ENCODE data around the gene MTX2. TPM values are rescaled to one million over a fixed set of nuclear protein-coding genes. Genes with fewer than 3 reads are reported as not detected.
"Not testable (repeated sequence)": the region's sequence is repeated elsewhere in the genome, so short reads cannot be mapped to it uniquely, and the experiment has no call there.

Gene MTX2
- total RNA-seq, 1 experiment from 2014 or later, result 106 TPM

GRCh38 chr2:176291809-176292283 lies 22.6 kb downstream of the MTX2 start:
- Histone ChIP-seq H4K20me1 (ENCODE audit: insufficient read depth, low read depth, low read length) (no peaks in the 10 kb centered on the region), H3K4me2 (ENCODE audit: low read depth, low read length, poor library complexity, severe bottlenecking) (no peak overlapping the region), H3K79me2 (ENCODE audit: low read length) (peaks cover 100% of the 10 kb centered on the region), H3K9ac (ENCODE audit: low read length) (no peak overlapping the region), H2AFZ (ENCODE audit: low read length) (no peak overlapping the region), H3K9me2 (replicated peaks; ENCODE audit: insufficient read depth, low read length) (no peaks in the 10 kb centered on the region), H3K9me3 (ENCODE audit: low read length) (no peaks in the 10 kb centered on the region), H3K27me3 (ENCODE audit: low read length) (no peaks in the 10 kb centered on the region), H3K4me1 (ENCODE audit: low read length) (peaks cover 60% of the 10 kb centered on the region), H3K27ac (ENCODE audit: low read length) (no peak overlapping the region), H3K4me3 (ENCODE audit: low read length) (no peak overlapping the region), H3K36me3 (ENCODE audit: insufficient read depth, low read length) (peaks cover 13% of the 10 kb centered on the region; the same call in 1 of the 2 replicates)
- DNase-seq, result no peak

GRCh38 chr2:176292608-176293007 lies 23.4 kb downstream of the MTX2 start:
- Histone ChIP-seq H3K79me2 (ENCODE audit: low read length) (peaks cover 98% of the 10 kb centered on the region), H3K9ac (ENCODE audit: low read length) (no peak overlapping the region), H3K36me3 (ENCODE audit: insufficient read depth, low read length) (peaks cover 14% of the 10 kb centered on the region; the same call in 1 of the 2 replicates), H2AFZ (ENCODE audit: low read length) (no peak overlapping the region), H3K4me1 (ENCODE audit: low read length) (peaks cover 56% of the 10 kb centered on the region), H4K20me1 (ENCODE audit: insufficient read depth, low read depth, low read length) (no peaks in the 10 kb centered on the region), H3K27me3 (ENCODE audit: low read length) (no peaks in the 10 kb centered on the region), H3K4me3 (ENCODE audit: low read length) (no peak overlapping the region), H3K9me2 (replicated peaks; ENCODE audit: insufficient read depth, low read length) (no peaks in the 10 kb centered on the region), H3K4me2 (ENCODE audit: low read depth, low read length, poor library complexity, severe bottlenecking) (no peak overlapping the region), H3K27ac (ENCODE audit: low read length) (no peak overlapping the region), H3K9me3 (ENCODE audit: low read length) (no peaks in the 10 kb centered on the region)
- no peak for DNase-seq

- H3K9me2 ChIP-seq (replicated peaks; ENCODE audit: insufficient read depth, low read length), result no peaks in the 10 kb centered on the region
- H3K79me2 ChIP-seq (ENCODE audit: low read length), result peaks cover 95% of the 10 kb centered on the region
- H3K4me3 ChIP-seq (ENCODE audit: low read length), result no peak overlapping the region
- H3K27me3 ChIP-seq (ENCODE audit: low read length), result no peaks in the 10 kb centered on the region
- H3K9me3 ChIP-seq (ENCODE audit: low read length), result no peaks in the 10 kb centered on the region
- no peak overlapping the region for H3K9ac ChIP-seq (ENCODE audit: low read length)
- peaks cover 10% of the 10 kb centered on the region; the same call in 1 of the 2 replicates for H3K36me3 ChIP-seq (ENCODE audit: insufficient read depth, low read length)
- H4K20me1 ChIP-seq (ENCODE audit: insufficient read depth, low read depth, low read length), result no peaks in the 10 kb centered on the region
- no peak overlapping the region for H2AFZ ChIP-seq (ENCODE audit: low read length)
- H3K4me1 ChIP-seq (ENCODE audit: low read length), result peaks cover 48% of the 10 kb centered on the region
- no peak for DNase-seq
- no peak overlapping the region for H3K4me2 ChIP-seq (ENCODE audit: low read depth, low read length, poor library complexity, severe bottlenecking)
- no peak overlapping the region for H3K27ac ChIP-seq (ENCODE audit: low read length)
Observed at GRCh38 chr2:176293334-176293733, 24.1 kb downstream of the MTX2 start.

GRCh38 chr2:176297067-176297466 lies 27.8 kb downstream of the MTX2 start:
- no peaks in the 10 kb centered on the region for H3K9me2 ChIP-seq (replicated peaks; ENCODE audit: insufficient read depth, low read length)
- no peaks in the 10 kb centered on the region for H3K27me3 ChIP-seq (ENCODE audit: low read length)
- no peak overlapping the region for H2AFZ ChIP-seq (ENCODE audit: low read length)
- H3K4me2 ChIP-seq (ENCODE audit: low read depth, low read length, poor library complexity, severe bottlenecking), result no peak overlapping the region
- H4K20me1 ChIP-seq (ENCODE audit: insufficient read depth, low read depth, low read length), result no peaks in the 10 kb centered on the region
- no peak overlapping the region for H3K27ac ChIP-seq (ENCODE audit: low read length)
- peaks cover 24% of the 10 kb centered on the region; the same call in 1 of the 2 replicates for H3K36me3 ChIP-seq (ENCODE audit: insufficient read depth, low read length)
- H3K4me1 ChIP-seq (ENCODE audit: low read length), result peaks cover 17% of the 10 kb centered on the region
- no peaks in the 10 kb centered on the region for H3K9me3 ChIP-seq (ENCODE audit: low read length)
- DNase-seq, result no peak
- H3K79me2 ChIP-seq (ENCODE audit: low read length), result peaks cover 92% of the 10 kb centered on the region
- no peak overlapping the region for H3K9ac ChIP-seq (ENCODE audit: low read length)
- no peak overlapping the region for H3K4me3 ChIP-seq (ENCODE audit: low read length)

GRCh38 chr2:176297737-176298136 lies 28.5 kb downstream of the MTX2 start:
- H3K27ac ChIP-seq (ENCODE audit: low read length), result no peak overlapping the region
- H3K9ac ChIP-seq (ENCODE audit: low read length), result no peak overlapping the region
- H3K36me3 ChIP-seq (ENCODE audit: insufficient read depth, low read length), result peaks cover 24% of the 10 kb centered on the region; the same call in 1 of the 2 replicates
- H3K27me3 ChIP-seq (ENCODE audit: low read length), result no peaks in the 10 kb centered on the region
- H3K4me3 ChIP-seq (ENCODE audit: low read length), result no peak overlapping the region
- peaks cover 88% of the 10 kb centered on the region for H3K79me2 ChIP-seq (ENCODE audit: low read length)
- H4K20me1 ChIP-seq (ENCODE audit: insufficient read depth, low read depth, low read length), result no peaks in the 10 kb centered on the region
- no peak for DNase-seq
- no peaks in the 10 kb centered on the region for H3K9me3 ChIP-seq (ENCODE audit: low read length)
- H3K9me2 ChIP-seq (replicated peaks; ENCODE audit: insufficient read depth, low read length), result no peaks in the 10 kb centered on the region
- no peak overlapping the region for H2AFZ ChIP-seq (ENCODE audit: low read length)
- peaks cover 16% of the 10 kb centered on the region for H3K4me1 ChIP-seq (ENCODE audit: low read length)
- no peak overlapping the region for H3K4me2 ChIP-seq (ENCODE audit: low read depth, low read length, poor library complexity, severe bottlenecking)

GRCh38 chr2:176306020-176306419 lies 36.8 kb downstream of the MTX2 start:
- H3K4me3 ChIP-seq (ENCODE audit: low read length); H3K27ac ChIP-seq (ENCODE audit: low read length); H3K9me3 ChIP-seq (ENCODE audit: low read length); H3K27me3 ChIP-seq (ENCODE audit: low read length); H2AFZ ChIP-seq (ENCODE audit: low read length); H3K4me1 ChIP-seq (ENCODE audit: low read length); H3K9me2 ChIP-seq (replicated peaks; ENCODE audit: insufficient read depth, low read length); H3K4me2 ChIP-seq (ENCODE audit: low read depth, low read length, poor library complexity, severe bottlenecking); H4K20me1 ChIP-seq (ENCODE audit: insufficient read depth, low read depth, low read length); DNase-seq; H3K9ac ChIP-seq (ENCODE audit: low read length): not testable (repeated sequence)
- Histone ChIP-seq H3K36me3 (ENCODE audit: insufficient read depth, low read length) (peaks cover 30% of the 10 kb centered on the region), H3K79me2 (ENCODE audit: low read length) (peaks cover 60% of the 10 kb centered on the region)

- H3K4me1 ChIP-seq (ENCODE audit: low read length), result peaks cover 7% of the 10 kb centered on the region
- H3K27ac ChIP-seq (ENCODE audit: low read length), result no peak overlapping the region
- DNase-seq, result no peak
- H3K36me3 ChIP-seq (ENCODE audit: insufficient read depth, low read length), result peaks cover 29% of the 10 kb centered on the region; the same call in 1 of the 2 replicates
- no peak overlapping the region for H3K4me3 ChIP-seq (ENCODE audit: low read length)
- H3K4me2 ChIP-seq (ENCODE audit: low read depth, low read length, poor library complexity, severe bottlenecking), result no peak overlapping the region
- H3K9me2 ChIP-seq (replicated peaks; ENCODE audit: insufficient read depth, low read length), result no peaks in the 10 kb centered on the region
- no peak overlapping the region for H3K9ac ChIP-seq (ENCODE audit: low read length)
- H3K9me3 ChIP-seq (ENCODE audit: low read length), result no peaks in the 10 kb centered on the region
- H3K79me2 ChIP-seq (ENCODE audit: low read length), result peaks cover 84% of the 10 kb centered on the region
- H3K27me3 ChIP-seq (ENCODE audit: low read length), result no peaks in the 10 kb centered on the region
- H2AFZ ChIP-seq (ENCODE audit: low read length), result no peak overlapping the region
- H4K20me1 ChIP-seq (ENCODE audit: insufficient read depth, low read depth, low read length), result no peaks in the 10 kb centered on the region
Observed at GRCh38 chr2:176317199-176317598, 48.0 kb downstream of the MTX2 start.

GRCh38 chr2:176317623-176318065 lies 48.4 kb downstream of the MTX2 start:
- Histone ChIP-seq H3K4me2 (ENCODE audit: low read depth, low read length, poor library complexity, severe bottlenecking) (no peak overlapping the region), H3K36me3 (ENCODE audit: insufficient read depth, low read length) (peaks cover 29% of the 10 kb centered on the region; the same call in 1 of the 2 replicates), H4K20me1 (ENCODE audit: insufficient read depth, low read depth, low read length) (no peaks in the 10 kb centered on the region), H3K9ac (ENCODE audit: low read length) (no peak overlapping the region), H3K9me3 (ENCODE audit: low read length) (no peaks in the 10 kb centered on the region), H3K9me2 (replicated peaks; ENCODE audit: insufficient read depth, low read length) (no peaks in the 10 kb centered on the region), H3K27me3 (ENCODE audit: low read length) (no peaks in the 10 kb centered on the region), H3K27ac (ENCODE audit: low read length) (no peak overlapping the region), H2AFZ (ENCODE audit: low read length) (no peak overlapping the region), H3K79me2 (ENCODE audit: low read length) (peaks cover 82% of the 10 kb centered on the region), H3K4me1 (ENCODE audit: low read length) (peaks cover 7% of the 10 kb centered on the region), H3K4me3 (ENCODE audit: low read length) (no peak overlapping the region)
- no peak for DNase-seq
